Measurements from ENCODE around the gene ZNF132.
"Not testable (repeated sequence)": the region's sequence is repeated elsewhere in the genome, so short reads cannot be mapped to it uniquely, and the experiment has no call there.

The ZNF132 gene

DNA sequence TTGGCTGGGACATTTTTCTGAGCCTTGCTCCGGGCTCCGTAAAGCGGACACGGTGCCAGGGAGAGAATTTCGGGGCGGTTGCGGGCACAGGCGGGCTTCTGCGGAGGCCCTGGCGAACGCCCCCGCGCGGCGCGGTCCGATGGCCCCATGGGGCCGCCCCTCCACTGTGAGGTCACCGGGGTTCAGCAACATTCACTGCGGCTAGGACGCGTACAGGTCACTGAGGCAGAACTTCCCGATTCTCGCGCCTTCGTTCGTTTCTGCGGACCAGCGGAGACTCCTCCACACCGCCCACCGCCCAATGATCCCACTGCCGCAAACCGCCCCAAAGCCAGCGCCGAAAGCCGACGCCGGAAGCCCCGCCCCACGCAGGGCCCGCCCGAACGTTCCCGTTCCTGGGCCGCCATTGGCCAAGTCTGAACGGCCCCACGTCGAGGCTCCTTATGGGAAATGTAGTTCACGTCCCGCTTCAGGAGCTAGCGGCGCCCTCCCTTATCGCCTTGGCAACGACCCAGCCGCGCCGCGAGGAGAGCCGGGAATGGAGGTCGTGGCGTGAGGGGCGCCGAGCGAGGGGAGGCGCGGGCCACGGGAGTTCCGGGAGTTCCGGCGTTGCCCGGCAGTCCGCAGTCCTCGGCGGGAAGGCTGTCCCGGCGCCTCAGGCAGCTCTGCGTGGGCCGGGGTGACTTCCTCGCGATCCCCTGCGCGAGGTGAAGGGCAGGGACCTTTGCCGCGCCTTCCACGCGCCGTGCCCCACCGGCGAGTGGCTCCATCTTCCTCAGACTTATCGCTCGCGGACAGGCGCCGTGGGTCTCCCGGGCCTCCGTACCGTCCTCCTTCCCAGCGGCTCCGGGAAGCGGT, 31.6 kb downstream of the ZNF132 start, which contains the start of gene ZNF584:
ZNF584 (plus strand) TSS at position 498 of the 858 bp plus-strand sequence. CDS start 499 bp downstream, outside the sequence.
- in situ Hi-C loops (cut with MboI; ENCODE audit: low sequenced_read_pairs) = no loop called here

DNA sequence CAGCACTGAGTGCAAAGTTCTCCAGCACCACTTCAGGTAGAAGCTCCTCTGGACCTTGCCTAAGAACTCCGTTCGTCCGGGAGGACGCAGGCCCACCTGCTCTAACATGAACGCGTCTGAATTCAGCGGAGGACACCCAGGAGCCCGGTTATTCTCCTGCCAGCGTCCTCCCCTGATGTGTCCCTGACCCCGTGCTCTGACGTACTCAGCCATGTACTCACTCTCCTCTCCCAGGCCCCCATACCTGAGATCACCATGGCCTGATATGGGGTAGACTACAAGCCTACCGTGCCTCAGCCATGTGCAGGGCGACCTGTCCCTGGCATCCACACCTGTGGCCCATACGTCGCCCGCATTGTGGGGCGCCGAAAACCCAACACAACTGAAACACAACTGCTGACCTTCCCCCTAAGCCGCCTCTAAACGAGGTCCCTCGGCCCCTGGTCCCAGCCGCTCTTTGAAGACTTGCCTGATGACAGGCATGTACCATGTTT, 32.2 kb downstream of the ZNF132 start:
- in situ Hi-C loops (cut with MboI; ENCODE audit: low sequenced_read_pairs) = no loop called here

DNA sequence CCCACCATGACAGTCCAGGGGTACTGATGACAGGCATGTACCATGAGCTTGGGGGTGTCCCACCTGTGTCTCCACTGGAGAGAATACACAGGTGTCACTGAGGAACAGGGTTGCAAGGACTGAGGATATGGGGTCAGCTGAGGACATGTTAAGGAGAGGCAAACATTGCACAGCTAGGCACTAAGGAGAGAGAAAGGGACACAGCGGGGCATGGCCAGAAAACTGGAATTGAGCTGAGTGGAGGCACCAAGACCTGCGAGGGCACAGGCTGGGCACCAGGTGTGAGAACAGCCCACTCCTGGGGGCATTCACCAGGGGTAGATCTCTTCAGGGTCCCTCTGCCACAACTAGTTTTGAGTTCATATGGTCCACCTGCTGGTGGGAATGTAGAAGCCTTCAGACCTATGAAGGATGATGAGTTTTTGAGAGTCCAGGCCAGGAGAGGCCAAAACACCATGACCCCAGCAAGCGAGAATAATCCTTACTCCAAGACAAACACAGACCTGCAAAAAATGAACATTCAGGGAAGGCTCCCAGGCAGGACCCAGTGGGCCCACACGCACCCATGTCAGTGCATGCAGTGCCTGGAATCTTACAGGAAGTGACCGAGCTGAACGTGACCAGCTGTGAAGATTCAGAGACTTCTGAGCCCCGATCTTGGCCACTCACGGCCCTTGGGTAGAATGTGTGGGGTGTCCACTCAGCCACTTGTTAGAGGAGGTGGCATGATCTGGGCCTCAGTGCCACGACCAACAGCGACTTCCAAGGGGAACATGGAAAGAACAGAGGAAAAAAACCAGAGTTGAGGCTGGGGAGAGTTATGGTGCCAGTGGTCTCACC, 32.9 kb downstream of the ZNF132 start:
- in situ Hi-C loops (cut with MboI; ENCODE audit: low sequenced_read_pairs) = no loop called here

DNA sequence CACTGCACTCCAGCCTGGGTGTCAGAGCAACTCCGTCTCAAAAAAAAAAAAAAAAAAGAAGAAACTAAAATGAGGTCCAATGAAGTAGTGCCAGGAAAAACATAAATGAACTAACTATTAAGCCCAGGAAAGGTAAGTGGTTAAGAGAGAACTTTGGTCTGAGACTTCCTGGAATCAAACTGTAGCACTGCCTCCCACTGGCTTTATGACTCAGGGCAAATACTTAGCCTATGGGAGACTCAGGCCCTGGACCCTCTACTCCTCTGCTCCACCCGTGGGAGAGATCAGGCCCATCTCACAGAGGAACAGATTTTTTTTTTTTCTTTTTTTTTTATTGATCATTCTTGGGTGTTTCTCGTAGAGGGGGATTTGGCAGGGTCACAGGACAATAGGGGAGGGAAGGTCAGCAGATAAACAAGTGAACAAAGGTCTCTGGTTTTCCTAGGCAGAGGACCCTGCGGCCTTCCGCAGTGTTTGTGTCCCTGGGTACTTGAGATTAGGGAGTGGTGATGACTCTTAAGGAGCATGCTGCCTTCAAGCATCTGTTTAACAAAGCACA, 36.0 kb downstream of the ZNF132 start:
- in situ Hi-C loops (cut with MboI; ENCODE audit: low sequenced_read_pairs) = not testable (repeated sequence)

GRCh38 chr19:58401840-58402421, 38.0 kb downstream of the ZNF132 start:
- in situ Hi-C loops (cut with MboI; ENCODE audit: low sequenced_read_pairs) = no loop called here

DNA sequence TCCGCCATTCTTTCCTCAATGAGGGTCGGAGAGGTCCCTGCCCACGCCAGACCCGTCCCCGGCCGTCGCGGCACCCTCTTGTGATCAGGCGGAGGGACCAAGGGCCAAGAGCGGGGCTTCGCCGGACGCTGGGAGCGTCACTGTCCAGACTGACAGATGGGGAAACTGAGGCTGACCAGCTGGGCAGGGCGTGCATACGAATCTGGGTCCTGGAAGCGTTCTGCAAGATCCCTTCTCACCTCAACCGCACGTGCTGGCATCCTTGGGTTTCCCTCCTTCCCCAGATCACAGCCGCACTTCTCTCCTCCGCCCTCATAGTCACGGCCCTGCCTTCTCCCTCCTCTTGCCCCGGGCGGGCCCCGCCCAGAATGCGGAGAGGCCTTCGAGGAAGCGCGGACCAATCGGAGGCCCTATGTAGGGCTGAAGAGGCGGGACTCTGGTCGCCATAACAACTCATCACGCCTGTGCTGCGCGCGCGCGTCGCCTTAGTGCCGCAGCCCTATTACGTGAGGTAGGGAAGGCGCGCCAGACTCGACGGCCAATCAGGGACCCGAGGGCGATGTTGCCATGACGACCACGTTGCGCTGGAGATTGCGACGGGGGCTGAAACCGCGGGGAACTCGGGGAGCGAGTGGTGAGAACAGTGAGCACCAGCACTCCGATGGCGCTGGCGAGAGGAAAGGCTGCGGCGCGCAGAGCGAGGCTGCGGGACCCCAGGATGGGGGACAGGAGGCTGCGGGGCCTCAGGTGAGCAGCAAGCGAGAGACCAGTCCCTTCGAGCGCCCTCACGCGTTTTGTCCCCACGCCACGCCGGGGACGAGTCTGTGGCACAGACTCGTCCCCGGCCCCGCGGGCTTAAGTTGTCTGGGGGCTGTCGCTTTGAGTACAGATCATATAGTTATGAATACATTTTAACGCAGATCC, 38.8 kb downstream of the ZNF132 start:
- in situ Hi-C loops (cut with MboI; ENCODE audit: low sequenced_read_pairs) = no loop called here

DNA sequence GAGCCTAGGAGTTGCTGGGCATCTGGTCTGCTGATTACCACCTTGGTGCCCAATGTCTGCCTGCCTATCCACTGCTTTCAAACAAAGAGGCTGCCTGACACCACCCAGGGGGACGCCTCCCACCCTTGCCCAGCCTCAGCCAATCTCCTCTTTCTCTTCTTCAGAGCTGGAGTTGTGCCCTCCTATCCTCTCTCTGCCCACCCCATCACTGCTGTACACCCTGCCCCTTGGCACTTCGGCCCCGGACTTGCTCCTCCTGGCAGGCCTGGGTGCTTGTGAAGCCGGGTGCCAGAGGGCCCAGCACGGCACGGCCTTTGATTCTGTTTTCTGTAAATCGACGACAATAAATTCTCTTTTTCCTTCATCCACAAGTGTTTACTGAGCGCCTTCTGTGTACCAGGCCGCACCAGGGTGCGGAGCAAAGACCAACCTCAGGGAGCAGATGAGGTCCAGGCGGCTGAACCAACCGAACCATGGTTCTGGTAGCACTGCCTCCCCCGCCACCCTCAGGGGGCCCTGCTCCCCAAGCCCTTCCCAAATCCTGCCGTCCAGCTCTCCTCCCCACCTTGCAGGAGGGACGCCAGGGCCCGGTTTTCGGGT, 39.5 kb downstream of the ZNF132 start:
- in situ Hi-C loops (cut with MboI; ENCODE audit: low sequenced_read_pairs) = no loop called here

- in situ Hi-C loops (cut with MboI; ENCODE audit: low sequenced_read_pairs) = no loop called here
Measured at GRCh38 chr19:58399903-58400302, 40.0 kb downstream of the ZNF132 start.

- in situ Hi-C loops (cut with MboI; ENCODE audit: low sequenced_read_pairs) = no loop called here
Measured at GRCh38 chr19:58398545-58398944, 41.4 kb downstream of the ZNF132 start.

- in situ Hi-C loops (cut with MboI; ENCODE audit: low sequenced_read_pairs) = no loop called here
Measured at GRCh38 chr19:58398087-58398486, 41.9 kb downstream of the ZNF132 start.

DNA sequence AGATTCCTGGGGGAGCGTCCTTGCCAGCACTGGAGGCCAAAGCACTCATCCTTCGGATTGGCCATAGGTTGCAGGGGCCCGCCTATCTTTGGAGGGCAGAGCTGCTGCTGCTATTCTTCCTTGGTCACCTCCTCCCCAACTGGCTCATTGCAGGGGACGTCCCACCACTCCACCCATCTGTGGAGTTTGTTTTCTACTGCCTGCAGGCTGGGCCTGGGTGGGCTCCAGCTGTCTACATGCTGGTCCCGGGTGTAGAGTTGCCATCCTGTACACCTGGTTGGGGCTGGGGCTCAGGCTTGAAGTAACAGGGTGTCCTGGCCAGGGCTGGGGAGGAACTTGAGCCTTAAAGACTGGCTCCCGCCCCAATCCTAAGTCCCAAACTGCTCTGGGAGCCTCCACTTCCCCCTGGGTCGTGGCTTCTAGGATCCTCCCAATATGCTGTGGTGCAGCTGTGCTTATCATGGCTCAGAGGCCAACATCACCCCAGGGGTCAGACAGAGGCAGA, 42.4 kb downstream of the ZNF132 start:
- in situ Hi-C loops (cut with MboI; ENCODE audit: low sequenced_read_pairs) = no loop called here

DNA sequence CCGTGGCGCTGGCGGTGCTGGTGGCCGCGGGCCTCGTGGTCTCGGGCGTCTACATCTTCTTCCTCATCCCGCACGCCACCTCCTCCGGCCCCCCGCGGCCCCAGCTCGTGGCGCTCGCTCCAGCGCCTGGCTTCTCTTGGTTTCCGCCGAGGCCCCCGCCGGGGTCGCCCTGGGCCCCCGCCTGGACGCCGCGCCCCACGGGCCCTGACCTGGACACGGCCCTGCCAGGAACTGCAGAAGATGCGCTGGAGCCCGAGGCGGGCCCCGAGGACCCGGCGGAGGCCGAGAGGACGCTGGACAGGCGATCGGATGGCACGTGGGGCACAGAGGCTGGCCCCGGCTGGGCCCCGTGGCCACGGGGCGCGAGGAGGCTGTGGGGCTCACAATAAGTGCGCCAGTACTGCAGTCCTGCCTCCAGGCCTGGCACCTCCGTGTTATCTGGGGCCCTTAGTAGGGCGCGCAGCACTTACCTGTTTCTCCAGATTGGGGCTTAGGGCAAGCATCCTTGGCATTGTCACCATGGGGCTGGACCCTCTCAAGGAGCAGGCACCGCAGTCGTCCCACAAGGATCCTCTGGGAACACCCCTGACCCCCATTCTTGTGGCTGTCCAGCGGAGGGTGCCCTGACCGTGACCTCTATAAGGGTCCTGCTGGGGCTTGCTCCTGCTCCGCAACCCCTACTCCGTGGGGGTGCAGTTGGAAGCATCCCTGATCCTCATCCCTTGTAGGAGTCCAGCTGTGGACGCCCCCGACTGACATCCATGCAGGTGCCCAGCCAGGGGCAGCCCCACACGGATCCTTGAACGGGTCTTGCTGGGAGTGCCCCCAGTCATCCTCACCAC, 43.0 kb downstream of the ZNF132 start:
- in situ Hi-C loops (cut with MboI; ENCODE audit: low sequenced_read_pairs) = no loop called here

DNA sequence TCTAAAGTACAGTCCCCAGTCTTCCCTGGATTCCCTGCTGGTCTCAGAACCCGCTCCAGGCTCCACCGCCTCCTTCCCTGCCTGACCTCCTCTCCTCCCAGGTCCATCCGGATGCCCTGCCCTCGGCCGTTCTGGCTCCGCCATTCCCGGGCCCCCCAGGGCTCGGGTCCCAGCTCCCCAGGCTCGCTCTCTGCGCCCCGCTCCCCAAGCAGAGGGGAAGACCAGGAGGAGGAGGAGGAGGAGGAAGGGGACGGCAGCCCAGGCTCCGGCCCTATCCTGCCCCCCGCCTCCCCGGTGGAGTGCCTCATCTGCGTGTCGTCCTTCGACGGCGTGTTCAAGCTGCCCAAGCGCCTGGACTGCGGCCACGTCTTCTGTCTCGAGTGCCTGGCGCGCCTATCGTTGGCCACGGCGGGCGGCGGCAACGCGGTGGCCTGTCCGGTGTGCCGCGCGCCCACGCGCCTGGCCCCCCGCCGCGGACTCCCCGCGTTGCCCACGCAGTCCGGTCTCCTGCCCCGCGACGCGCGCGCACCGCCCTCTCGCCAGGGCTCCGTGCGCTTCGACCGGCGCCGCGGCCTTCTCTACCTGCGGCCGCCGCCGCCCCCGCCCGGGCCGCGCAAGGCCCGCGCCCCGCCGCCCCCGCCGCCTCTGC, 43.9 kb downstream of the ZNF132 start:
- in situ Hi-C loops (cut with MboI; ENCODE audit: low sequenced_read_pairs) = no loop called here

DNA sequence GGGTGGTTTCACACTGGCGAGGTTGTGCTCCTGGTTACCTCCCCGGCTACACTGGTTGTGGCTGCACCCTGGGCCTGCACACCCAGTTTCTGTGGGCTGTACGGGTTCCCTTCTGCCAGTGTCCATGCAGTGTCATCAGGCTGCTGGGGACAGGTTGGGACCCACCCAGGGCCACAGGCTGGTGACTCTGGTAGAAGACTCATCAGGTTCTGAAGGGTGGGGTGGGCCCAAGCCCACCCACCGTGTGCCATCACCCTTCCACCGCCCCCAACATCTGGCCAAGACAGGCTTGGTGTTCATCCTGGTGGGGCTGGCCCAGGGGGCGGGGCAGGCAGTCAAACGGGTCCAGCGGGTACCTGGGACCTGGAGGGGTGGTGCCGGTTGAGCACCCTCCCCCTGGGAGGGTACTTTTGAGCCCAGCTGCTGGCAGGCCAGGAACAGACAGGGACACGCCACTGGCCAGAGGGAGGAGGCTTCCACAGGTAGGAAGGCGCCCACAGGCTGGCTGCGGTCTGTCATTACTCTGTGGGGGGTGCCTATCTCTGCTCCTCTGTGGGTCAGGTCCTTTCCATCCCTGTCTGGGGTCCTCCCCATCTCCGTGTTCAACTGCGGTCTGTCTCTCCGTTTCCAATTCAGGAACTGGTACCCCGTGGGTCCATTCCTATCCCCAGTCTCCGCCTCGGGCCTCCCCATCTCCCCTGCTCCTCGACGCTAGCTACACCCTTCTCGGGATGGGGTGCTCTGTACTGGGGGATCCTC, 44.6 kb downstream of the ZNF132 start, which contains the start of gene RNF225:
RNF225 (plus strand) TSS at position 437 of the 759 bp plus-strand sequence. CDS start 434 bp downstream, outside the sequence.
- in situ Hi-C loops (cut with MboI; ENCODE audit: low sequenced_read_pairs) = no loop called here

- in situ Hi-C loops (cut with MboI; ENCODE audit: low sequenced_read_pairs) = no loop called here
Measured at GRCh38 chr19:58394821-58395219, 45.1 kb downstream of the ZNF132 start.

GRCh38 chr19:58393725-58394033, 46.3 kb downstream of the ZNF132 start:
- in situ Hi-C loops (cut with MboI; ENCODE audit: low sequenced_read_pairs) = no loop called here
